Upper lobe of left lung (tissue), 6 donors: ENCODE data around the gene BMI1. TPM values are rescaled to one million over a fixed set of nuclear protein-coding genes. Genes with fewer than 3 reads are reported as not detected.

Experiments used
- ATAC-seq, 2 donors: fragments of 200-7000 bp; cut with Tn5 transposase; one replicate each; pipeline ENCODE4 v1.9.1; 2022; ENCODE audit warnings: mild to moderate bottlenecking in 2 of 2, moderate library complexity in 2 of 2; ENCODE audit not compliant: low FRiP score in 2 of 2
- DNase-seq, 2 donors: peaks; one replicate each; pipeline ENCODE4 v3.0.0-alpha.2; 2019 to 2020
- H3K27ac ChIP-seq, 4 donors: fragments of 200-600 bp; sonication (generic); one replicate each; pipeline ENCODE4 v1.5.1; 2016 to 2019
- H3K27me3 ChIP-seq, 4 donors: fragments of 200-600 bp; sonication (generic); one replicate each; pipeline ENCODE4 v1.5.1; 2017 to 2019
- H3K36me3 ChIP-seq, 4 donors: fragments of 200-600 bp; sonication (generic); one replicate each; pipeline ENCODE4 v1.5.1; 2016 to 2019
- H3K4me1 ChIP-seq, 4 donors: fragments of 200-600 bp; sonication (generic); one replicate each; pipeline ENCODE4 v1.5.1; 2018 to 2019
- H3K4me3 ChIP-seq, 4 donors: fragments of 200-600 bp; sonication (generic); one replicate each; pipeline ENCODE4 v1.5.1; 2017 to 2019; ENCODE audit warnings: mild to moderate bottlenecking in 2 of 4, moderate library complexity in 1 of 4
- H3K9me3 ChIP-seq, 4 donors: fragments of 200-600 bp; sonication (generic); one replicate each; pipeline ENCODE4 v1.5.1; 2018 to 2019
- CTCF ChIP-seq, 6 experiments: fragments of 450-650 bp in 4 of 6; fragments of 200-600 bp in 2 of 6; sonication (generic) in 2 of 6; IDR thresholded peaks; one replicate each; pipeline ENCODE4 v1.5.1; 2016 to 2019; ENCODE audit warnings: antibody characterized with exemption in 6 of 6
- EP300 ChIP-seq, 4 donors: sonication (generic); formaldehyde crosslinking; IDR thresholded peaks; one replicate each; pipeline ENCODE4 v1.5.1; 2017; ENCODE audit warnings: antibody characterized with exemption in 4 of 4, control low read depth in 2 of 4
- POLR2A ChIP-seq, 4 donors: fragments of 450-650 bp; IDR thresholded peaks; one replicate each; pipeline ENCODE4 v1.5.1; 2016 to 2017; ENCODE audit warnings: antibody characterized with exemption in 4 of 4, mild to moderate bottlenecking in 2 of 4
- POLR2AphosphoS5 ChIP-seq, 2 donors: sonication (generic); formaldehyde crosslinking; IDR thresholded peaks; one replicate each; pipeline ENCODE4 v1.5.1; 2017; ENCODE audit warnings: antibody characterized with exemption in 2 of 2
- WGBS, 2 donors: methylation state at CpG; one replicate each; pipeline ENCODE4 v1.1.5; 2017 to 2018; 5-methylcytosine and 5-hydroxymethylcytosine counted together
- total RNA-seq, 6 donors: library from RNA; depleted of rRNA in 4 of 6; stranded (reverse); fragments of >200 nt in 4 of 6; gene quantifications; one replicate each; pipeline versions ENCODE4 v1.1.0 to v1.2.1, GENCODE V29; 2016 to 2021
- donor health status: DM: no; HTN: no; CAD: no; lungs with moderate emphysema.
- donor health status: DM: no; HTN: yes; CAD: no; lungs with severe emphysema.

BMI1 gene
- total RNA-seq, 6 donors from 2014 or later, result 13.0 to 73.3 (median 41.5) TPM

- Histone ChIP-seq H3K4me1 (peaks cover 27 to 41% (median 33%) of the 10 kb centered on the region in 4 donors), H3K36me3 (peaks cover 0 to 32% (median 17%) of the 10 kb centered on the region in 4 donors), H3K4me3 (no peak overlapping the region), H3K27me3 (peaks cover 2 to 35% (median 31%) of the 10 kb centered on the region in 4 donors), H3K27ac (no peak overlapping the region), H3K9me3 (peaks cover 0 to 6% (median 0%) of the 10 kb centered on the region in 4 donors)
- DNase-seq (no peak), ATAC-seq (no peak)
- no peak for TF ChIP-seq EP300 (IDR thresholded peaks at IDR 0.05)
- 94 to 97% methylated on average over 7 of the region's 7 CpGs for WGBS, 2 donors
Observed at GRCh38 chr10:22332116-22332692, 11.3 kb downstream of the BMI1 start.

- Histone ChIP-seq H3K36me3 (peaks cover 0 to 21% (median 16%) of the 10 kb centered on the region in 4 donors), H3K4me3 (peak overlapping the region in 1 of 4 donors; percentile 14), H3K27me3 (peaks cover 2 to 46% (median 37%) of the 10 kb centered on the region in 4 donors), H3K27ac (no peak overlapping the region), H3K4me1 (peaks cover 27 to 41% (median 33%) of the 10 kb centered on the region in 4 donors), H3K9me3 (peaks cover 0 to 6% (median 0%) of the 10 kb centered on the region in 4 donors)
- WGBS, 2 donors, result 26 to 38% methylated on average over 25 of the region's 25 CpGs
- TF ChIP-seq POLR2A (IDR thresholded peaks at IDR 0.05) (no peak), EP300 (IDR thresholded peaks at IDR 0.05) (no peak), CTCF (IDR thresholded peaks at IDR 0.05) (no peak), POLR2AphosphoS5 (IDR thresholded peaks at IDR 0.05) (no peak)
- ATAC-seq, result no peak
- no peak for DNase-seq
Observed at GRCh38 chr10:22333167-22333974, 12.5 kb downstream of the BMI1 start.

GRCh38 chr10:22333975-22334282, 13.0 kb downstream of the BMI1 start:
- TF ChIP-seq EP300 (IDR thresholded peaks at IDR 0.05) (no peak), POLR2A (IDR thresholded peaks at IDR 0.05) (no peak), CTCF (IDR thresholded peaks at IDR 0.05) (no peak), POLR2AphosphoS5 (IDR thresholded peaks at IDR 0.05) (no peak)
- peaks cover 0 to 6% (median 0%) of the 10 kb centered on the region in 4 donors for H3K9me3 ChIP-seq
- peaks cover 2 to 50% (median 40%) of the 10 kb centered on the region in 4 donors for H3K27me3 ChIP-seq
- WGBS, 2 donors, result 52 to 54% methylated on average over 16 of the region's 16 CpGs
- no peak for ATAC-seq
- H3K4me3 ChIP-seq, result peak overlapping the region in 1 of 4 donors; percentile 56
- H3K36me3 ChIP-seq, result peaks cover 0 to 15% (median 11%) of the 10 kb centered on the region in 4 donors
- peak in 1 of 2 donors; percentile 73 for DNase-seq
- no peak overlapping the region for H3K27ac ChIP-seq
- peaks cover 27 to 41% (median 33%) of the 10 kb centered on the region in 4 donors for H3K4me1 ChIP-seq

DNA sequence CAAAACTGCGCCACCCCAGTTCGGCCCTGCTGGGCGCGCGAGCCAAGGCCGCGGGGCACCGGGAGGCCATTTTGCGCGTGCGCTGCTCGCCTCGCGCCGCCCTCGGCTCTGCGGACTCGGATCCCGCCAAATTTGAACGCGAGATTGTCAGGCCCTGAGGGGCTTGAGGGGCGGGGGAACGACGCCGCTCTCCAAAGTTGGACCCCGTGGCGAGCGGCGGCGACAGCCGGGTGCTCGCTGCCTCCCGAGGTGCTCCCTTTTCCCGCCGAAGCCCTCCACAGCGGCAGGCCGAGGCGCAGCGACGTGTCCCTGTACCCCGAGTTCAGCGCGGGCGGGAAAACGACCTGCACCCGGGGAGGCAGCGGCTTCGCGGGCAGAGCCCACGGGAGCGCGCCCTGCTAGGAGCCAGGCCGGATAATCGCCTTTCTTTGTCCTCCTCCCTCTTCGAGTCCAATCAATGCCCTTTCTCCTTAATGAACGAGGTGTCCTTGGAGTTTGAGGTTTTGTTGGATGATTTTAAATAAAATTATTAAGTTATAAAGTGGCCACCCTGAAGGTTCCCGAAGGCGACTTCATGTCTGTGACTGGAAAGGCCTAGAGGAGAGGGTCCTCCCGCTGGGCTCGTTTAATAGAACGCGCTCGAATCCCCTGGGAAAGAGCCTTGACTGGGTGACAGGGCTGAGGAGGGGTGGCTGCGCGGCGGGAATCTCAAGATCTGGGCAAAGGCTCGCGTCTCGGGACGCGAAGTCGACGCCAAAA, 13.7 kb downstream of the BMI1 start:
- H3K4me1 ChIP-seq, result peaks cover 28 to 41% (median 33%) of the 10 kb centered on the region in 4 donors
- peaks cover 0 to 6% (median 0%) of the 10 kb centered on the region in 4 donors for H3K9me3 ChIP-seq
- H3K27ac ChIP-seq, result no peak overlapping the region
- DNase-seq (peak in 1 of 2 donors; percentile 83), ATAC-seq (peak; percentile 11 to 33)
- H3K36me3 ChIP-seq, result peaks cover 0 to 9% (median 4%) of the 10 kb centered on the region in 4 donors
- no peak for TF ChIP-seq CTCF (IDR thresholded peaks at IDR 0.05)
- TF ChIP-seq POLR2AphosphoS5 (IDR thresholded peaks at IDR 0.05), result no peak
- TF ChIP-seq EP300 (IDR thresholded peaks at IDR 0.05), result no peak
- no peak for TF ChIP-seq POLR2A (IDR thresholded peaks at IDR 0.05)
- peaks cover 2 to 53% (median 40%) of the 10 kb centered on the region in 4 donors for H3K27me3 ChIP-seq
- H3K4me3 ChIP-seq, result peak overlapping the region in 3 of 4 donors; percentile 35 to 56 (median 53)
- WGBS, 2 donors, result 26 to 37% methylated on average over 49 to 62 of the region's 73 CpGs
